ENCODE results near the gene MAPK1IP1L. TPM values are rescaled to one million over a fixed set of nuclear protein-coding genes. Genes with fewer than 3 reads are reported as not detected.

The MAPK1IP1L gene
- total and polyA plus RNA-seq, 2 donors (not counting 1 experiment from before 2014, with no cell fraction given), result 116 to 141 TPM

GRCh38 chr14:55115460-55115859 is 64.0 kb downstream of the MAPK1IP1L start:
- CTCF ChIA-PET, result no interaction called here
- DNase-seq (no peak), ATAC-seq (ENCODE audit: low read depth) (no peak)
- no peak overlapping the region for H3K4me2 ChIP-seq (replicated peaks; ENCODE audit: low read depth, low read length, poor library complexity, severe bottlenecking)
- no peak overlapping the region for H3K4me3 Mint-ChIP-seq
- no peaks in the 10 kb centered on the region for H3K4me1 Mint-ChIP-seq
- peaks cover 4% of the 10 kb centered on the region for H3K27me3 Mint-ChIP-seq
- no peaks in the 10 kb centered on the region for H3K4me1 ChIP-seq (ENCODE audit: control insufficient read depth in 2 of 2, insufficient read depth in 2 of 2, low read length in 2 of 2)
- POLR2A ChIA-PET, result no interaction called here
- H3K9ac ChIP-seq (ENCODE audit: low read length), result no peak overlapping the region
- no peak overlapping the region for H3K4me3 ChIP-seq (ENCODE audit: control extremely low read depth in 1 of 5, extremely low read depth in 1 of 5, insufficient read depth in 1 of 5, low read depth in 2 of 5, low read length in 4 of 5)
- no peak for TF ChIP-seq EZH2 (IDR thresholded peaks at IDR 0.05; ENCODE audit: borderline replicate concordance, insufficient read depth, low read depth, low read length, poor library complexity, severe bottlenecking)
- TF ChIP-seq CTCF (IDR thresholded peaks at IDR 0.05), result no peak
- intact Hi-C loops (cut with micrococcal nuclease), result no loop called here
- H4K20me1 ChIP-seq (ENCODE audit: control insufficient read depth, insufficient read depth, low read length, poor library complexity, severe bottlenecking), result no peaks in the 10 kb centered on the region
- H3K9me3 Mint-ChIP-seq (ENCODE audit: insufficient read depth), result no peaks in the 10 kb centered on the region
- H3K27me3 ChIP-seq (replicated peaks in 1 of 4; ENCODE audit: control extremely low read depth in 1 of 4, control insufficient read depth in 3 of 4, insufficient read depth in 4 of 4, low read length in 3 of 4), result no peaks in the 10 kb centered on the region
- no peak overlapping the region for H2AFZ ChIP-seq (ENCODE audit: insufficient read depth, low read depth, low read length, poor library complexity, severe bottlenecking)
- H3K36me3 ChIP-seq (replicated peaks in 1 of 2; ENCODE audit: control extremely low read depth in 1 of 2, control insufficient read depth in 1 of 2, extremely low read depth in 1 of 2, insufficient read depth in 2 of 2, low read length in 1 of 2), result no peaks in the 10 kb centered on the region
- H3K9me3 ChIP-seq (ENCODE audit: control extremely low read depth in 1 of 3, control insufficient read depth in 2 of 3, insufficient read depth in 1 of 3, low read length in 2 of 3), result no peaks in the 10 kb centered on the region
- WGBS (ENCODE audit: insufficient coverage), result 97% methylated on average over 2 of the region's 3 CpGs
- no peaks in the 10 kb centered on the region for H3K79me2 ChIP-seq (ENCODE audit: control insufficient read depth, insufficient read depth, low read length)
- H3K27ac Mint-ChIP-seq, result no peak overlapping the region
- no peak overlapping the region for H3K27ac ChIP-seq (ENCODE audit: low read length in 2 of 2)

GRCh38 chr14:55115861-55116245 is 64.4 kb downstream of the MAPK1IP1L start:
- WGBS (ENCODE audit: insufficient coverage), result 73% methylated on average over 2 of the region's 4 CpGs
- H3K36me3 ChIP-seq (replicated peaks in 1 of 2; ENCODE audit: control extremely low read depth in 1 of 2, control insufficient read depth in 1 of 2, extremely low read depth in 1 of 2, insufficient read depth in 2 of 2, low read length in 1 of 2), result no peaks in the 10 kb centered on the region
- no peak overlapping the region for H3K27ac ChIP-seq (ENCODE audit: low read length in 2 of 2)
- Mint-ChIP-seq H3K27ac (no peak overlapping the region), H3K4me1 (no peaks in the 10 kb centered on the region), H3K27me3 (peaks cover 4% of the 10 kb centered on the region), H3K9me3 (ENCODE audit: insufficient read depth) (no peaks in the 10 kb centered on the region), H3K4me3 (no peak overlapping the region)
- no peak overlapping the region for H3K4me3 ChIP-seq (ENCODE audit: control extremely low read depth in 1 of 5, extremely low read depth in 1 of 5, insufficient read depth in 1 of 5, low read depth in 2 of 5, low read length in 4 of 5)
- no peak overlapping the region for H3K4me2 ChIP-seq (replicated peaks; ENCODE audit: low read depth, low read length, poor library complexity, severe bottlenecking)
- ChIA-PET CTCF (interaction anchor here (0.6 kb wide), 1 partner anchor 16 kb away, joined by 3 read pairs; no protein-coding TSS in a partner anchor), POLR2A (no interaction called here)
- TF ChIP-seq CTCF (IDR thresholded peaks at IDR 0.05), result no peak
- no peak for TF ChIP-seq EZH2 (IDR thresholded peaks at IDR 0.05; ENCODE audit: borderline replicate concordance, insufficient read depth, low read depth, low read length, poor library complexity, severe bottlenecking)
- no peaks in the 10 kb centered on the region for H3K27me3 ChIP-seq (replicated peaks in 1 of 4; ENCODE audit: control extremely low read depth in 1 of 4, control insufficient read depth in 3 of 4, insufficient read depth in 4 of 4, low read length in 3 of 4)
- H3K79me2 ChIP-seq (ENCODE audit: control insufficient read depth, insufficient read depth, low read length), result no peaks in the 10 kb centered on the region
- DNase-seq (no peak), ATAC-seq (ENCODE audit: low read depth) (no peak)
- intact Hi-C loops (cut with micrococcal nuclease), result no loop called here
- no peak overlapping the region for H2AFZ ChIP-seq (ENCODE audit: insufficient read depth, low read depth, low read length, poor library complexity, severe bottlenecking)
- H3K9ac ChIP-seq (ENCODE audit: low read length), result no peak overlapping the region
- H3K9me3 ChIP-seq (ENCODE audit: control extremely low read depth in 1 of 3, control insufficient read depth in 2 of 3, insufficient read depth in 1 of 3, low read length in 2 of 3), result no peaks in the 10 kb centered on the region
- no peaks in the 10 kb centered on the region for H4K20me1 ChIP-seq (ENCODE audit: control insufficient read depth, insufficient read depth, low read length, poor library complexity, severe bottlenecking)
- no peaks in the 10 kb centered on the region for H3K4me1 ChIP-seq (ENCODE audit: control insufficient read depth in 2 of 2, insufficient read depth in 2 of 2, low read length in 2 of 2)
